RWPE2 (cell line): Measurements from ENCODE around the gene STRIP1.

Experiments used
- ATAC-seq: fragments of 200-7000 bp; cut with Tn5 transposase; 3 replicates; pipeline ENCODE4 v1.9.1; 2021; ENCODE audit warnings: low read depth
- DNase-seq: peaks from one replicate; pipeline ENCODE4 v3.0.0-alpha.2; 2020; ENCODE audit warnings: low spot score
- H3K27ac ChIP-seq: fragments of 450-650 bp; 2 replicates; pipeline ENCODE4 v1.5.1; 2017; ENCODE audit warnings: mild to moderate bottlenecking; ENCODE audit not compliant: poor library complexity, severe bottlenecking
- H3K27me3 ChIP-seq: fragments of 250-450 bp; sonication (Bioruptor Pico); 2 replicates; pipeline ENCODE4 v1.5.1; 2021; ENCODE audit warnings: mild to moderate bottlenecking, moderate library complexity; ENCODE audit not compliant: insufficient read depth, poor library complexity, severe bottlenecking
- H3K36me3 ChIP-seq: fragments of 250-450 bp; sonication (Bioruptor Pico); 2 replicates; pipeline ENCODE4 v1.5.1; 2020; ENCODE audit warnings: low read depth, mild to moderate bottlenecking, moderate library complexity
- H3K4me1 ChIP-seq: fragments of 250-450 bp; sonication (Bioruptor Pico); 2 replicates; pipeline ENCODE4 v1.5.1; 2021; ENCODE audit warnings: mild to moderate bottlenecking, moderate library complexity; ENCODE audit not compliant: insufficient read depth, poor library complexity, severe bottlenecking
- H3K4me3 ChIP-seq: fragments of 250-450 bp; sonication (Bioruptor Pico); 2 replicates; pipeline ENCODE4 v1.5.1; 2021; ENCODE audit warnings: mild to moderate bottlenecking, moderate library complexity; ENCODE audit not compliant: severe bottlenecking
- H3K9me3 ChIP-seq: fragments of 250-450 bp; sonication (Bioruptor Pico); 2 replicates; pipeline ENCODE4 v1.5.1; 2021; ENCODE audit warnings: mild to moderate bottlenecking, moderate library complexity; ENCODE audit not compliant: severe bottlenecking
- CTCF ChIP-seq: fragments of 450-650 bp; IDR thresholded peaks from one replicate; pipeline ENCODE4 v1.5.1; 2017; ENCODE audit warnings: mild to moderate bottlenecking, moderate library complexity; ENCODE audit not compliant: poor library complexity, severe bottlenecking

The STRIP1 gene

DNA sequence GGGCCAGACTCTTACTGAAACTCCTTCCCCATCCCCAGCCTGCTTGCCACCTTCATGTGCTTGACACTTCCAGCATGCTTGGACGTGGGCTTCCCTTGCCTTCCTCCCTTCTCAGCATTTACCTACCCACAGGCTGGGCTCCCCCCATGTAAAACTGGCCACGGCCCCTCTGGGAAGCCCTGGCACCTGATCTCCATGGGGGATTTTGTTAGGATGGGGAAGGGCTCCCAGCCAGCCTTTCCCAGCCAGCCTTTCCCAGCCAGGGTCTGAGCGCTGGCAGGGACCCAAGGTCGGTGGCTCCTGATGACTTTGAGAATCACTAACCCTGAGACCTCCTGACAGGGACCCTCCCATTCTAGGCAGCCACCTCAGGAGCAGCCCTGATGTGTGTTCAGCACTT lies 29.4 kb downstream of the STRIP1 start:
- Histone ChIP-seq H3K27me3 (peaks cover 18% of the 10 kb centered on the region), H3K27ac (no peak overlapping the region), H3K4me3 (no peak overlapping the region), H3K4me1 (no peaks in the 10 kb centered on the region), H3K36me3 (0 out of 2 replicates have a peak, but pooled peaks cover 4% of the 10 kb centered on the region), H3K9me3 (no peaks in the 10 kb centered on the region)
- no peak for TF ChIP-seq CTCF
- ATAC-seq (no peak), DNase-seq (no peak)

- ATAC-seq, result no peak
- no peaks in the 10 kb centered on the region for H3K4me1 ChIP-seq
- 0 out of 2 replicates have a peak, but pooled peaks cover 4% of the 10 kb centered on the region for H3K36me3 ChIP-seq
- H3K27me3 ChIP-seq, result peaks cover 27% of the 10 kb centered on the region
- no peak for DNase-seq
- H3K27ac ChIP-seq, result no peak overlapping the region
- no peak for TF ChIP-seq CTCF
- no peaks in the 10 kb centered on the region for H3K9me3 ChIP-seq
- H3K4me3 ChIP-seq, result no peak overlapping the region
Measured at GRCh38 chr1:110064576-110065337, 30.3 kb downstream of the STRIP1 start.

DNA sequence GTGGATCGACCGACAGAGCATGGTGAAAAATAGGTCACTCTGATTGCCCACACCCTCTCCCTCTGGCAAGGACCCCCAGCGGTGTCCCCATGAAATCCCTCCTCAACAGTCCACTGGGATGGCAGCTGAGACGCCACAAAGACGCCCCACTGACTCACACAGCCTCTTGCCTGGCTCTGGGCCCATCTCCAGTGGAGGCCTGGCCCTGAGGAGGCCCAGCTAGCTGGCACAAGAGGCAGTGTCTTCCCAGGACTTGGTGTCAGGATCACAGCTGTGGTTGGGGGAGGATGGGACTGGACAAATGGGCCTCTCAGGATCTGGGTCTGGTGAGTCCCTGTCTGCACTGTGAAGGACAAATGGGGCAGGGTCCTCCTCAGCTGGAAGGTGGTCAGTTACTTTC lies 31.4 kb downstream of the STRIP1 start:
- DNase-seq, result no peak
- Histone ChIP-seq H3K9me3 (no peaks in the 10 kb centered on the region), H3K36me3 (no peaks in the 10 kb centered on the region), H3K4me3 (no peak overlapping the region), H3K27me3 (peaks cover 35% of the 10 kb centered on the region), H3K4me1 (no peaks in the 10 kb centered on the region), H3K27ac (no peak overlapping the region)
- no peak for TF ChIP-seq CTCF
- ATAC-seq, result 0 out of 3 replicates have a peak, but pooled peaks have one; percentile 5

DNA sequence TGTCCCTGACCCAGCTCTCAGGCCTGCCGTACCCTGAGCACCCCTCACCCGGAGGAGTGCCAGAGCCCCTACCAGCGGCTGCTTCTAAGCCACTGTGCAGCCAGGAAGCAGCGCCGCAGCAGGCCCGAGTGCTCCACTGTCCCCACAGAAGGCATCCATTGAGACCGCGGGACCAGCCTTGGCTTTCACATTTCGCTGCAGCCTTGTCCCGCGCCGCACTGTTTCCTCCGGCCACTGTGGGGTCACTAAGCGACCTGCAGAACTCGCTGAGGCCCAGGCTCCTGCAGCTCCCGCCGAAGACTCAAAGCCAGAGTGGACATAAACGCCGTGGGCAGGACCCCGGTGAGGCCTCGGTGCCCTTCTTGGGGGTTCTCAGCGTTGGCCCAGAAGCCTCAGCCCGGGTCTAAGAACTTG lies 33.1 kb downstream of the STRIP1 start:
- H3K27me3 ChIP-seq, result peaks cover 52% of the 10 kb centered on the region

More for the DNA sequence above, 33.1 kb downstream of the STRIP1 start:
- ATAC-seq, result no peak
- Histone ChIP-seq H3K4me1 (no peaks in the 10 kb centered on the region), H3K27ac (no peak overlapping the region), H3K36me3 (no peaks in the 10 kb centered on the region), H3K9me3 (no peaks in the 10 kb centered on the region), H3K4me3 (no peak overlapping the region)
- DNase-seq, result no peak
- TF ChIP-seq CTCF, result no peak
